Hematopoietic multipotent progenitor cell treated with erythropoietin and hydrocortisone succinate and interleukin-3 and kit ligand, for 17 days (in vitro differentiated cells): Measurements from ENCODE around the gene CMIP.

ENCODE experiments used
- DNase-seq: peaks from one replicate; pipeline ENCODE4 v3.0.0-alpha.2; 2015; ENCODE audit warnings: low spot score

Gene CMIP

DNA sequence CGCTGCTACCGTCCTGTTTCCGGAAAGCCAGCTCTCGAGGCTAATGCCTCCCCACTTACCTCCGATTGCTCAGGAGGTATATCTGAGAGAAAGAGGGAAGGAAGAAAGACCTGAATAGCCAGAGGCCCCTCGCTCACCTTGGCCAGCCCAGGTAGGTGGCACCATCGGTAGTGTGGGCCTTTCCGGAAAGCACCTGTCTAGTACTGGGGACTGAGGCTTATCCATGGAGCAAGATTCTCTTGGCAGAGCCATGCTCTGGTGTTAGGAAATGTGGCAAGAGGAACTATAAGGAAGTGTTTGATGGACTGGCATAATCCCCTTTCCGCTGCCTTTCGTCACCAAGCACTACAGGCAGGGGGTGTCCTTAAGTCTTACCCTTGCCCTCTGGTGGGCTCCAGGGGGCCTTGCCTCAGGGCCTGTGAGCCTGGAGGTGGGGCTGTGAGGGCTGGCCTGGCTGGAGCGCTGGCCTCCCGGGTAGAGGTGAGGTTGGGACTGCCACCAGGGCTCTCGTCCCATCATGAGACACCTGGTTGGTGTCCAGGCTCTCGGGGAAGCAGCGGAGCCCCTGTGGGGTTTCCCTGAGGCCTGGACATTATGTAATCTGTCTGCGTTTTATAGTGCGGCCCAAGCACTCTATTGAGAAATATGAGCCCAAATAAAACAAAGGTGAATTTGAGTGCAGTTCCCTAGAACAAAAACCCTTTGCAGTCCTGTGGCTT lies 2.9 kb downstream of the CMIP start:
- no peak for DNase-seq

DNA sequence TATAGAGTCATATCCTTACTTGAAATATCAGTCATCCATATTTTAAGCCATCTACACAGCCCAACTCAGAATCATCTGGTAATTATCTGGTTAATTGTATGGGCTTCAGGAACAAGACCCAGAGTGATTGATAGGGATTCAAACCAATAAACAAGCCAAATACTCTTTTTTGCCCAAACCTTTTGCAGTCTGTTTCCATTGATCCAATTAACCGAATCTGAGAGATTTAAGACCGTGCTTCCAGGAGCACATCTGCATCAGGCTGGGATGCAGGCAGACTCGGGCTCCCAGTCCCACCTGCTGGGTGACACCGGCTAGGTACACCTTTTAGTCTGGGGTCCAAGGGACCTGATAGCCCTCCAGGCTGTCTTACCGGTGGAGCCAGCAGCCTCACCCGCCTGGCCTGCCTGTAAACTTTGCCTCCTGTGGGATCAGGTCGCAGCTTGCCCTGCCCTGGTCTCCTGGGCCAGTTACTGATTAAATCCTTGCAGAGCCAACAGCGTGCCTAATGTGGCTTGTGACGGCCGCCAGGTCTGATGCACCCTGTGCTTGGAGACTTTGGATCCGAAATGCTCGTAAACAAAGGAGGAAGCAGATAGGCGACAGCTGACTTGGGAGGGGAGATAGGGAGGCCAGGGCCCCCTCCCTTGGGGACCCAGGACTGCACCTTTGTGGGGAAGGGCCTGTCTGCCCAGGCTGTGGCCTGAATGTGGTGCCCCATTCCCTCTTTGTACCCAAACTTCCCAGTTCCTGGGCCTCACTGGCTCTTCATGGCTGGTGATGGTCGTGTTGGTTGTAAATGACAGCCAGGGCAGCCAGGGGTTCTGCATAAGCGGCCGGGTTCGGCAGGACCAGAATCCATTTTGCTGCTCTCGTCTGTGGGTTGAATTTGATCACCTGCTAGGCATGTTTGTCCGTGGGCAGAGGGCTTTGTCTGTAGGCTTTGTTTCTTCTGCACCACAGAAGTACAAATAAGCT lies 3.8 kb downstream of the CMIP start:
- no peak for DNase-seq

- no peak for DNase-seq
These were observed 4.6 kb downstream of the CMIP start for GRCh38 chr16:81449241-81449640.

DNA sequence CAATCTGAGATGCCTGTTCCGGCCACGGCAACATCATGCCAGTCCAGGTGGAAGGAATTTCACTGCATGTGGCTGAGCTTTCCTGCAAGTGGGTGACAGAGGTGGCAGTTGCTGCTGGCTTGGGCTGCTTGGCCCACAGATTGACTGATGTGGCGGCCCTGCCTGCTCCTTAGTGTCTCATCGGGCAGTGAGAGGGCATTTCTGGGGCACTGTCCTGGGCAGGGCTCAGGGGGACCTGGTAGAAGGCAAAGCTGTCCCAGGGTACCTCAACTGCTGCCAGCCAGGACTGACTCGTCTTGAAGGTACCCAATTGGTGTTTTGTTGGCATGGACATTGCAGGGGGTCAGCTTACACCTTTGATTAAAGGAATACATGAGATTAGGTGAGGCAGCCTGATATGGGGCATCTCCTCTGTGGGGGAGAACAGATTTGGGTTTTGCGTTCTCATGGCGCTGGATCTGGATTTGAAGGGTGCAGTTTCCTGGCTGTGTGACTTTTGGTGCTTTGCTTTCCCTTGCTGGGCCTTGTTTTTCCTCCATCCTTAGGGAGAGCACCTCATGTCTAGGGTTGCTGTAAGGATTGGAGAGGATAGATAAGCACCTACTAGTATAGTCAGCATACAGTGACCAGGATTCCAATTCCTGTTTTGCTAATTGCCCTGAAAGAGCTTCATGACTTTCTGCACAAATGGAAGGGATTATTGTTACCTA lies 5.4 kb downstream of the CMIP start:
- DNase-seq, result no peak

- no peak for DNase-seq
These were observed 6.3 kb downstream of the CMIP start for GRCh38 chr16:81450783-81451491.

DNA sequence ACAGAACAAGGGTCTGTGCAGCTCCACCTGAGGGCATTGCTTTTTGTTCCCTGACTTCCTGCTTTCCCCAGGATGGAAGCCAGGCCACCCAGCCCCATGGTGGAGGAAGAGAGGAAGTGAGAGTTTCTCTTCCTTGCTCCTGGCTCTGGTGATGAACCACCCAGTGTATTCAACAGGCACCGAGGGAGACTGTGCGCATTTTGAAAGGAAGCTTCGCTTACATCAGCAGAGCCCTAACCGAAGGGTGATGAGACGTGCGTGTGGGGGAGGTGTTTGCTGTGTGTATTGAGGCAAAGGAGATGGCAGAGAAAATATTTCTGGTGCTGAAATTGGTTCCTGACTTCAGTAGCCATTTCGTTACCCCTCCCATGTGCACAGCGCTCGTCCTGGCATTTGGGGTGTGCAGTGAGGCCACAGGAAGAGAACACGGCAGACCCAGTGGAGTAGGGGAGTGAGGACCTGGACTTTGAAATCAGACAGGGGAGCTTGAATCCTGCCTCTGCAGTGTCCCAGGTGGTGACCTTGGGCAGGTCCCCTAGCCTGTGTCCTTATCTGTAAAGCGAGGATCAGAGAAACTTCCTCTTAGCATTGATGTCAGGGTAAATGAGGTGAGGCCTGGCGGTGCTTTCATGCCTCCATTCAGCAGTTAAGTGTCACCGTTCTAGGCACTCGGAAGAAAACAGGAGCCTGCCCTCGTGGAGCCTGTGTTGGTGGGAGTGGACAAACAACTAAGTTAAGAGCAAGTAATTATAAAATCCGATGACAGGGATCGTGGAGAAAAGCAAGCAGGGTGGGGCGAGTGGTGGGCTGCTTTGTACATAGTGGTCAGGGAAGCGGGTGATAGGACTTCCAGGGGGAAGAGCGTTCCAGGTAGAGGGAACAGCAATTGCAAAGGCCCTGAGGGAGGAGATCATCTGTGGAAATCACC lies 7.4 kb downstream of the CMIP start:
- no peak for DNase-seq

- DNase-seq, result no peak
These were observed 8.6 kb downstream of the CMIP start for GRCh38 chr16:81453091-81453728.

DNA sequence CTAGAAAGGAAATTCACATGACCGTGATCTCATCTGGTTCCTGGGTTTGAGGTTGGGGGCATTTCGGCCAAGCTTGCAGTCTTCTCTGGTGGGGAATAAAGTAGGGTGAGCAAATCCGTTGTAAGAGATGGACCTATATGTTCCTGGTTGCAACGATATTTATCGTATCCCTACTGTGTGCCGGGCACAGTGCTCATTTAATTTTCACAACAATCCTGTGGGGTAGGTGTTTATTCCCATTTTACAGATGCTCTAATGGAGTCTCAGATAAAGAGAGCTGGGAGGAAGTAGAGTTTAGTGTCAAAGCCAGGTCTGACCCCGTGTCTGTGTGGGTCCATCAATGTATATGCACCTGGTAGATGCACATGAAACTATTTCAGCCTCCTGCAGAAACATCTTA lies 9.4 kb downstream of the CMIP start:
- DNase-seq, result no peak

DNA sequence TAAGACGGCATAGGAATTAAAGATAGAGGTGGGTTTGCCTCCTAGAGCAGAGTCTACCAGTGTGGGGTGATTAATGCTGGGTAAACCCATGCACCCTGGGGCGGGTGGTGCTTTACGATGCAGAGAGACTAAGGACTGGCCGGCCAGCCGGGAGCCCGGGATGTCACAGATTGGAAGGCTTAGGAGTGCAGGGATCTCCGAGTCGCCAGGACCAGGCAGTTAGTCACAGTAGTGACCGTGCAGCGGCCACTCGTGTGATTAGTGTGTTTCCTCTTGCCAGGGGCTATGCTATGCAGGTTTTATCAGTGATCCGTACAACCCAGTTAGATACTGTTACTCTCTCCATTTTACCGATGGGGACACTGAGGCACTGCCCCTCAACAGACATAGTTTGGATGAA lies 10.4 kb downstream of the CMIP start:
- DNase-seq, result no peak

DNA sequence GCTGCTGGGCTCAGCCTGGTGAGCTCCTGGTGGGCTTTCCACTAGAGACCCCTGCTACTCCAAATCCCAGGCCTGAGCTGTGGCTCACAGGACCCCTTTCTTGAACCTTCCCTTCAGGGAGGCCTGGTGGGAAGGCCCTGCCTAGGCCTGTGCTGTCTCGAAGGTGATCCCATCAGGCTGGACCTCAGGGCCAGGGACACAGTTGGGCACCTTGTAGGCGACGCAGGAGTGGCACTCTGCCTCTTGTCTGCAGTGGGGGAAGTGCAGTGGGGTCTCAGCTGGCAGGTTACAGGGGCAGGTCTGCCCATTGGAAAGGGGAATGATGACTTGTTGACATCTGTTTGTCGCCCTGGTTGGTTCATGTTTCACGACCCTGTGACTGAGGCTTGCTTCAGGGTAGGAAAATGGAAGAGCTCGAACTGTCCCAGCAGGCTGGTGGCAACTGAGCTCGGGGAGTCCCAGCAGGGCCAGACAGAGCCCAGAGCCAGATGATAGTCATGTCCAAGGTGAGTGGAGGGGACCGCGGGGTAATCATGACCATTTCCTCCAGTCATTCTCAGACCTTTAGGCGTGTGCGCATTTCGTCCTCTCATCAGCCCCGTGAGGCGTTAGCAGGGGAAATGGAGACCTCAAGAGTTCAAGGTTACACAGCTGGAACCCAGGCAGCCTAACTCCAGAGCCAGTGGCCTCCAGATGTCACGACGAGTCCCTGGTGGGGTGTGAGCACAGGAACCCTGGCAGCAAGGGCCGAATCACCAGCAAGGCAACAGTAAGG lies 11.3 kb downstream of the CMIP start:
- DNase-seq, result no peak

DNA sequence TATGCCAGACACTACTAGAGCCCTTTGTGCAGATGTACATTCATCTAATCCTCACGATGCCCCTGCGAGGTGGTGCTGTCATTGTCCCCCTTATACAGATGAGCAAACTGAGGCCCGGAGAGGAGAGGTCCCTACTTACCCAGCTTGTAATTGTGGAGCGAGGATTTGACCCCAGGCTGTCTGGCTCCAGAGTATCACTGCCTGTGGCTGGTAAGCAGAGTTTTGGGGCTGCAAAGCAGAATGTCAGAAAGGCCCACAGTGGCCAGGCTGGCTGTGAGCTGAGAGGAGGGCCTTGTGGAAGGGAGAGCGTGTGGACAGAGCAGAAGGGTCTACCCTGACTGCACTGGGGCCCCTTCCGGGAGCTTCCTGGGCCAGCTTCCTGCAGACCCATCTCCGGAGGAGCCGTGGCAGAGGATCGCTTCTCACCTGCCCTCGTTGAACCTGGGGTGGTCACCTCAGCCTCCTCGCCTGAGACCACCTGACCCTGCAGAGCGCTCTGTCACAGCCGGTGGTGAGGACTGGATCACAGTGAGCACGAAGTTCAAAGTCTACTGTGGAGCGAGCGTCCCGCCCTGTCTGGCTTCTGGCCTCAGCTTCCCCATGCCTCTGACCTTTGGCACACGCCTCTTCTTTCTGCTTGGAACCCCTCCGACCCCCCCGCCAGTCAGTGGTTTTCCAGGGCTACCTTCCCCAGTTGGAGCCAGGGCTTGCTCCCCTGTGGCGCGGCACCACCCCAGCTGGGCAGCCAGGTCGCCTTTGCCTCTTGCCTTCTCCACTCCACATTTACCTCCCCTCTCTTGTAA lies 12.1 kb downstream of the CMIP start:
- no peak for DNase-seq

DNA sequence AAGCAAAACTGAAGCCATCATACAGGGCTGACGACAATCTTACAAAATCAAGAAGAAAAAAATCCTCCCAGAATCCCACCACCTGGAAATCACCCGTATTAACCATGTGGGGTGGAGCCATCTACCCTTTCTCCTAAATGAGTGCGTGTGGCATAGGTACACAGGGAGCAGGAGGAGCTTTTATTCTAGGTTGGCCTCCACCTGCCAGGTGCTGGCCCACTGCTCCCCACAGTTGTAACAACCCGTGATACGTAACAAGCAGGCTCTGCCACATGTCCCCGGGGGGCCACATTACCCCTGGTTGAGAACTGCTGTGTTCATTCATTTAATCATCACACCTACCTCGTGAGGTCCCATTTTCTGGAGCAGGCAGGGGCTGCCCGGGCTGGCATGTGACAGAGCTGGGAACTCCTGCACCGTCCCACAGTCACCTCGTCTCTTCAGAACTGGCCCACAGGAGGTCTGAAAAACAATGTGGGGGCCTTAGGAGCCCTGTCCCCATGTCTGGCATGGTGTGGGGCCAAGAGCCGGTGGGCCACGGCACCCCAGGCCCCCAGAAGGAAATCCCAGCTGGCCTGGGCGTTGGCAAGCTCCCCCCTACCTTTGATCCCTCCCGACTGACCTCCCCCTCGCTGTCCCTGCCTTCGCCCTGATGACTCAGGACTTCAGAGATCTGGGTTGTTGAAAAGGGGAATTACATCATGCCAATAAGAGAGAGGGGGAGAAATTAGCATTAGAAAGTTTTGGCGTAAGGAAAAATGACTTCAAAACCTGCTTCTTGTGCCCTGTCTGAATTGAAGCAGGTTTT lies 12.9 kb downstream of the CMIP start:
- DNase-seq, result no peak

DNA sequence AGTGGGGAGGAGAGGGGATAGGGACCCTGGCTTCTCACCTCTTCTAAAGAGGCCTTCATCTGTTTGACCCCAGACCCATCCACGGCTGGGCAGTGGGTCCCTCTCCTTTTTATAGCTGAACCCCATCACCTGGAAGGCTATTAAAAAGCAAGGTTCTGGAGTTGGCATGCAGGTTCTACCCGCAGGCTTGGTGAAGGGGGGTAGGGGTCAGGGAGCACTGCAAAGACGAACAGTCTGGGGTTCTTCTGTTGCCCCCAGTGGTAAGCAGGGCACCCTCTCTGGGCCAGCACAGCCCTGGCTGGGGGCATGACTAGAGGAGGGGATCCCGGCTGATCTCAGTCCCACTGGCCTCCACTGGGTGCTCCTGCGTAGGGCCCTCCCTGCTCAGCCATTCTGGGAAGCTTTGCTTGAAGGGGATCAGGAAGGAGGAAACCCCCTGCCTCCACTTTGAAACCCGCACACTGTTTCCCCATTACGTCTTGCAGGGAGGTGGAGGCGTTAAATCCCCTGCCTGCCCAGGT lies 13.6 kb downstream of the CMIP start:
- DNase-seq, result no peak

DNA sequence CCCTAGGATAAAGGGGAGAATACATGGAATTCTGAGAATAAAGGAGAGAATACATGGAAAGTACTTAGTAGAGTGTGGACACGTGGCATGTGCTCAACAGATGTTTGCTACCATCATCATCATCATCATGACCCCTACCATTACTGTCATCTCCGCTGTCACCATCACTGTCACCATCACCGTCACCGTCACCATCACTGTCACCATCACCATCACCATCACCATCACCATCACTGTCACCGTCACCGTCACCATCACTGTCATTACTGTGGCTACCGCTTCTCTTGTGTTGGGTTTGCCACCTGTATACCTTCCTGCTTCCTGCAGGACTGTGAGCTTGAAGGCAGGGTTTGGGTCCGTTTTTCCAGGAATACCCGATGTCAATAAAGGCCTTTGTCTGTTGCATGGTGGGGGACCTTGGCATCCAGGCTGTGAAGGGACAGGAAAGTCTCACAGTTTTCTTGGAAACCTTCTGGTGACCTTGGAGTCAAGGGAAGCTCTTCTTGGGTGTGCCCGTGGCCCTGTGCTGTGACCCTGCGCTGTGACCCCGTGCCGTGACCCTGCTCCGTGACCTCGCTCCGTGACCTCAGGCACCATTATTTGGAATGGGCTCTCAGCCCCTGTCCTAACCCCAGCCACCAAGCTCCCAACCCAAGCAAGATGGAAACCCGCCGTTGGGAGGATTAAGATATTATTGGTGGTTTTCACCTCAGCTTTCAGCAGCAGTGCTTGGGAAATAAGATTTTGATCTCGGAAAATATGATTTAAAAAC lies 14.4 kb downstream of the CMIP start:
- no peak for DNase-seq

- no peak for DNase-seq
These were observed 15.5 kb downstream of the CMIP start for GRCh38 chr16:81460075-81460474.

- DNase-seq, result no peak
These were observed 16.6 kb downstream of the CMIP start for GRCh38 chr16:81461243-81461642.

DNA sequence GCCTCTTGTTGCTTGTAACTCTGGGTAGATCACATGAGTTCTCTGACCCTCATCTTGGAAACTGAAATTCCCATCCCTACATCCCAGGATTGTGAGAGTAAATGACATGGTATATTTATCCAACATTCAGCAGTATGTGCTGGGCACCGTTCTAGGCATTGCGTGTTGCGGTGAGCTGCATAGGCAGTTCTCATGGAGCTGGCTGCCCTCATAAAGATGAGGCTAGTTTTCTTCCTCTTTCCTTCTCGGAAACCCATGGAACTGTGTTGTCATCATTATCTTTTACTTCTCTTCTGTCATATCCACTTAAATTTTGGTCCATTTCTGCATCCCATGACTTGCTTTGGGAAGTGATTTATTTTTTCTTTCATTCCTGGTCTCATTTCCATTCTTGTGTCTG lies 17.2 kb downstream of the CMIP start:
- DNase-seq, result no peak
